Measurements from ENCODE around the gene CALB2. TPM values are rescaled to one million over a fixed set of nuclear protein-coding genes. Genes with fewer than 3 reads are reported as not detected.

The CALB2 gene
- total RNA-seq, 1 experiment from 2014 or later = 1.6 TPM

DNA sequence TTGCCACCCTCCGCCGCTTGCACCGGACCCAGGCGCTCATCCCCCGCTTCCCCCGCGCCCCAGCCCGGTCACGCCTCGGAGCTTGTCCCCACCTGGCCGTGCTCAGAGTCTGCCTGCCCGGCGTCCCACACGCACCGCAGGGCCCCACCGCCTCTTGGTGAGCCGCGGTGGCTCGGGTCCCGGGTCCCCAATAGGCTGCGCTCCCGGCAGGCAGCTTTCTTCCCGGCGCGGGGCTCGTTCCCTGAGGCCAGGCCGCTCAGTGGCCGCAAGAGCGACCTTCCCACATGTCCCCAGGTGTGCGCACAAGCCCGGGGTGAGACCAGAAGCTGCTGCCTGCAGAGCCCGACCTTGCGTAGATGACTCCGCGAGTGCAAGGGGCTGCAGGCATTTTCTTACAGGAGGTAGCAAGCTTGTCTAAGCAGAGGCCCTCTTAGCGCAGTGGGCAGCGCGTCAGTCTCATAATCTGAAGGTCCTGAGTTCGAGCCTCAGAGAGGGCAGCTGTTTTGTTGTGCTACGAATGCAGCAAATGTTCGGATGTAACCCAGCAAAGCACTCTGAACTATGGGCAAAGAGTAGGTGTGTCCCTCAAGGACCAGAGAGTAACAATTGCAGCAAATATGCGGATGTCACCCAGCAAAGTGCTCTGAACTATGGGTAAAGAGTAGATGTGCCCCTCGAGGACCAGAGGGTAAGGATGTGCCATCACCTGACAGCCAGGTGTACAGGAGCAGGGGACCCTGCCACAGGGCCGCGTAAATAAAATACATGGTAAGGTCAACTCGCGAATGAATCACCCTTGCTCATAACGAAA is 67.8 kb downstream of the CALB2 start (continued):
- TF ChIP-seq ZNF671 (CRISPR knock-in tag; IDR thresholded peaks at IDR 0.05) = peak; percentile 89; the same call in 1 of the 2 replicates
- TF ChIP-seq ELF4 (CRISPR knock-in tag; IDR thresholded peaks at IDR 0.05; ENCODE audit: low read depth) = no peak
- peak; percentile 94 for TF ChIP-seq EMX1 (CRISPR knock-in tag; IDR thresholded peaks at IDR 0.05)
- TF ChIP-seq, protein P1, sequence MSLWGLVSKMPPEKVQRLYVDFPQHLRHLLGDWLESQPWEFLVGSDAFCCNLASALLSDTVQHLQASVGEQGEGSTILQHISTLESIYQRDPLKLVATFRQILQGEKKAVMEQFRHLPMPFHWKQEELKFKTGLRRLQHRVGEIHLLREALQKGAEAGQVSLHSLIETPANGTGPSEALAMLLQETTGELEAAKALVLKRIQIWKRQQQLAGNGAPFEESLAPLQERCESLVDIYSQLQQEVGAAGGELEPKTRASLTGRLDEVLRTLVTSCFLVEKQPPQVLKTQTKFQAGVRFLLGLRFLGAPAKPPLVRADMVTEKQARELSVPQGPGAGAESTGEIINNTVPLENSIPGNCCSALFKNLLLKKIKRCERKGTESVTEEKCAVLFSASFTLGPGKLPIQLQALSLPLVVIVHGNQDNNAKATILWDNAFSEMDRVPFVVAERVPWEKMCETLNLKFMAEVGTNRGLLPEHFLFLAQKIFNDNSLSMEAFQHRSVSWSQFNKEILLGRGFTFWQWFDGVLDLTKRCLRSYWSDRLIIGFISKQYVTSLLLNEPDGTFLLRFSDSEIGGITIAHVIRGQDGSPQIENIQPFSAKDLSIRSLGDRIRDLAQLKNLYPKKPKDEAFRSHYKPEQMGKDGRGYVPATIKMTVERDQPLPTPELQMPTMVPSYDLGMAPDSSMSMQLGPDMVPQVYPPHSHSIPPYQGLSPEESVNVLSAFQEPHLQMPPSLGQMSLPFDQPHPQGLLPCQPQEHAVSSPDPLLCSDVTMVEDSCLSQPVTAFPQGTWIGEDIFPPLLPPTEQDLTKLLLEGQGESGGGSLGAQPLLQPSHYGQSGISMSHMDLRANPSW (CRISPR knock-in tag; conservative IDR thresholded peaks at IDR 0.05; ENCODE audit: low read depth) = no peak
- TF ChIP-seq FOXP1 (CRISPR knock-in tag; IDR thresholded peaks at IDR 0.05; ENCODE audit: borderline replicate concordance) = peak; percentile 46
- TF ChIP-seq NFE2L1 (CRISPR knock-in tag; IDR thresholded peaks at IDR 0.05) = no peak
- TF ChIP-seq, protein P2, sequence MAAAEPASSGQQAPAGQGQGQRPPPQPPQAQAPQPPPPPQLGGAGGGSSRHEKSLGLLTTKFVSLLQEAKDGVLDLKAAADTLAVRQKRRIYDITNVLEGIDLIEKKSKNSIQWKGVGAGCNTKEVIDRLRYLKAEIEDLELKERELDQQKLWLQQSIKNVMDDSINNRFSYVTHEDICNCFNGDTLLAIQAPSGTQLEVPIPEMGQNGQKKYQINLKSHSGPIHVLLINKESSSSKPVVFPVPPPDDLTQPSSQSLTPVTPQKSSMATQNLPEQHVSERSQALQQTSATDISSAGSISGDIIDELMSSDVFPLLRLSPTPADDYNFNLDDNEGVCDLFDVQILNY (CRISPR knock-in tag; IDR thresholded peaks at IDR 0.05) = peak; percentile 69; the same call in 1 of the 2 replicates
- no peak for TF ChIP-seq ZNF263 (CRISPR knock-in tag; IDR thresholded peaks at IDR 0.05; ENCODE audit: low read depth)
- peak; percentile 91; the same call in 1 of the 2 replicates for TF ChIP-seq JAZF1 (CRISPR knock-in tag; IDR thresholded peaks at IDR 0.05)
- TF ChIP-seq, protein P3, sequence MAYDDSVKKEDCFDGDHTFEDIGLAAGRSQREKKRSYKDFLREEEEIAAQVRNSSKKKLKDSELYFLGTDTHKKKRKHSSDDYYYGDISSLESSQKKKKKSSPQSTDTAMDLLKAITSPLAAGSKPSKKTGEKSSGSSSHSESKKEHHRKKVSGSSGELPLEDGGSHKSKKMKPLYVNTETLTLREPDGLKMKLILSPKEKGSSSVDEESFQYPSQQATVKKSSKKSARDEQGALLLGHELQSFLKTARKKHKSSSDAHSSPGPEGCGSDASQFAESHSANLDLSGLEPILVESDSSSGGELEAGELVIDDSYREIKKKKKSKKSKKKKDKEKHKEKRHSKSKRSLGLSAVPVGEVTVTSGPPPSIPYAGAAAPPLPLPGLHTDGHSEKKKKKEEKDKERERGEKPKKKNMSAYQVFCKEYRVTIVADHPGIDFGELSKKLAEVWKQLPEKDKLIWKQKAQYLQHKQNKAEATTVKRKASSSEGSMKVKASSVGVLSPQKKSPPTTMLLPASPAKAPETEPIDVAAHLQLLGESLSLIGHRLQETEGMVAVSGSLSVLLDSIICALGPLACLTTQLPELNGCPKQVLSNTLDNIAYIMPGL (CRISPR knock-in tag; IDR thresholded peaks at IDR 0.05) = peak; percentile 100
- TF ChIP-seq, protein P4, sequence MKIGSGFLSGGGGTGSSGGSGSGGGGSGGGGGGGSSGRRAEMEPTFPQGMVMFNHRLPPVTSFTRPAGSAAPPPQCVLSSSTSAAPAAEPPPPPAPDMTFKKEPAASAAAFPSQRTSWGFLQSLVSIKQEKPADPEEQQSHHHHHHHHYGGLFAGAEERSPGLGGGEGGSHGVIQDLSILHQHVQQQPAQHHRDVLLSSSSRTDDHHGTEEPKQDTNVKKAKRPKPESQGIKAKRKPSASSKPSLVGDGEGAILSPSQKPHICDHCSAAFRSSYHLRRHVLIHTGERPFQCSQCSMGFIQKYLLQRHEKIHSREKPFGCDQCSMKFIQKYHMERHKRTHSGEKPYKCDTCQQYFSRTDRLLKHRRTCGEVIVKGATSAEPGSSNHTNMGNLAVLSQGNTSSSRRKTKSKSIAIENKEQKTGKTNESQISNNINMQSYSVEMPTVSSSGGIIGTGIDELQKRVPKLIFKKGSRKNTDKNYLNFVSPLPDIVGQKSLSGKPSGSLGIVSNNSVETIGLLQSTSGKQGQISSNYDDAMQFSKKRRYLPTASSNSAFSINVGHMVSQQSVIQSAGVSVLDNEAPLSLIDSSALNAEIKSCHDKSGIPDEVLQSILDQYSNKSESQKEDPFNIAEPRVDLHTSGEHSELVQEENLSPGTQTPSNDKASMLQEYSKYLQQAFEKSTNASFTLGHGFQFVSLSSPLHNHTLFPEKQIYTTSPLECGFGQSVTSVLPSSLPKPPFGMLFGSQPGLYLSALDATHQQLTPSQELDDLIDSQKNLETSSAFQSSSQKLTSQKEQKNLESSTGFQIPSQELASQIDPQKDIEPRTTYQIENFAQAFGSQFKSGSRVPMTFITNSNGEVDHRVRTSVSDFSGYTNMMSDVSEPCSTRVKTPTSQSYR (CRISPR knock-in tag; IDR thresholded peaks at IDR 0.05) = peak; percentile 65; the same call in 1 of the 2 replicates
- no peak for TF ChIP-seq NFYB (CRISPR knock-in tag; conservative IDR thresholded peaks at IDR 0.05; ENCODE audit: low read depth)
- TF ChIP-seq SP1 (CRISPR knock-in tag; conservative IDR thresholded peaks at IDR 0.05) = peak; percentile 67; the same call in 1 of the 2 replicates
- TF ChIP-seq GABPB1 (CRISPR knock-in tag; IDR thresholded peaks at IDR 0.05) = peak; percentile 76
- peak; percentile 16; the same call in 1 of the 2 replicates for TF ChIP-seq TP53 (CRISPR knock-in tag; IDR thresholded peaks at IDR 0.05)
- TF ChIP-seq ETV6 (CRISPR knock-in tag; IDR thresholded peaks at IDR 0.05) = peak; percentile 78; the same call in 1 of the 2 replicates
- peak; percentile 87; the same call in 1 of the 2 replicates for TF ChIP-seq ZNF416 (CRISPR knock-in tag; IDR thresholded peaks at IDR 0.05)
- TF ChIP-seq, protein P5, sequence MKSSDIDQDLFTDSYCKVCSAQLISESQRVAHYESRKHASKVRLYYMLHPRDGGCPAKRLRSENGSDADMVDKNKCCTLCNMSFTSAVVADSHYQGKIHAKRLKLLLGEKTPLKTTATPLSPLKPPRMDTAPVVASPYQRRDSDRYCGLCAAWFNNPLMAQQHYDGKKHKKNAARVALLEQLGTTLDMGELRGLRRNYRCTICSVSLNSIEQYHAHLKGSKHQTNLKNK (CRISPR knock-in tag; IDR thresholded peaks at IDR 0.05) = peak; percentile 86
- no peak for TF ChIP-seq NR2C2 (CRISPR knock-in tag; IDR thresholded peaks at IDR 0.05)
- TF ChIP-seq, protein P6, sequence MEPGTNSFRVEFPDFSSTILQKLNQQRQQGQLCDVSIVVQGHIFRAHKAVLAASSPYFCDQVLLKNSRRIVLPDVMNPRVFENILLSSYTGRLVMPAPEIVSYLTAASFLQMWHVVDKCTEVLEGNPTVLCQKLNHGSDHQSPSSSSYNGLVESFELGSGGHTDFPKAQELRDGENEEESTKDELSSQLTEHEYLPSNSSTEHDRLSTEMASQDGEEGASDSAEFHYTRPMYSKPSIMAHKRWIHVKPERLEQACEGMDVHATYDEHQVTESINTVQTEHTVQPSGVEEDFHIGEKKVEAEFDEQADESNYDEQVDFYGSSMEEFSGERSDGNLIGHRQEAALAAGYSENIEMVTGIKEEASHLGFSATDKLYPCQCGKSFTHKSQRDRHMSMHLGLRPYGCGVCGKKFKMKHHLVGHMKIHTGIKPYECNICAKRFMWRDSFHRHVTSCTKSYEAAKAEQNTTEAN (CRISPR knock-in tag; IDR thresholded peaks at IDR 0.05) = peak; percentile 55; the same call in 1 of the 2 replicates
- TF ChIP-seq, protein P7, sequence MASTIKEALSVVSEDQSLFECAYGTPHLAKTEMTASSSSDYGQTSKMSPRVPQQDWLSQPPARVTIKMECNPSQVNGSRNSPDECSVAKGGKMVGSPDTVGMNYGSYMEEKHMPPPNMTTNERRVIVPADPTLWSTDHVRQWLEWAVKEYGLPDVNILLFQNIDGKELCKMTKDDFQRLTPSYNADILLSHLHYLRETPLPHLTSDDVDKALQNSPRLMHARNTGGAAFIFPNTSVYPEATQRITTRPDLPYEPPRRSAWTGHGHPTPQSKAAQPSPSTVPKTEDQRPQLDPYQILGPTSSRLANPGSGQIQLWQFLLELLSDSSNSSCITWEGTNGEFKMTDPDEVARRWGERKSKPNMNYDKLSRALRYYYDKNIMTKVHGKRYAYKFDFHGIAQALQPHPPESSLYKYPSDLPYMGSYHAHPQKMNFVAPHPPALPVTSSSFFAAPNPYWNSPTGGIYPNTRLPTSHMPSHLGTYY (CRISPR knock-in tag; IDR thresholded peaks at IDR 0.05) = peak; percentile 94
- TF ChIP-seq FOXJ3 (CRISPR knock-in tag; IDR thresholded peaks at IDR 0.05; ENCODE audit: borderline replicate concordance) = no peak
- TF ChIP-seq OVOL2 (CRISPR knock-in tag; IDR thresholded peaks at IDR 0.05; ENCODE audit: borderline replicate concordance) = no peak
- TF ChIP-seq ZNF423 (CRISPR knock-in tag; IDR thresholded peaks at IDR 0.05) = peak; percentile 3
- TF ChIP-seq, protein P8, sequence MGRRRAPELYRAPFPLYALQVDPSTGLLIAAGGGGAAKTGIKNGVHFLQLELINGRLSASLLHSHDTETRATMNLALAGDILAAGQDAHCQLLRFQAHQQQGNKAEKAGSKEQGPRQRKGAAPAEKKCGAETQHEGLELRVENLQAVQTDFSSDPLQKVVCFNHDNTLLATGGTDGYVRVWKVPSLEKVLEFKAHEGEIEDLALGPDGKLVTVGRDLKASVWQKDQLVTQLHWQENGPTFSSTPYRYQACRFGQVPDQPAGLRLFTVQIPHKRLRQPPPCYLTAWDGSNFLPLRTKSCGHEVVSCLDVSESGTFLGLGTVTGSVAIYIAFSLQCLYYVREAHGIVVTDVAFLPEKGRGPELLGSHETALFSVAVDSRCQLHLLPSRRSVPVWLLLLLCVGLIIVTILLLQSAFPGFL (CRISPR knock-in tag; IDR thresholded peaks at IDR 0.05; ENCODE audit: borderline replicate concordance) = no peak

Measured in WTC11 (cell line).